Fibroblast of mammary gland (primary cell): ENCODE measurements around the gene STMN3.
"Not testable (repeated sequence)": the region's sequence is repeated elsewhere in the genome, so short reads cannot be mapped to it uniquely, and the experiment has no call there.

Experiments
- DNase-seq: peaks from one replicate; pipeline ENCODE4 v3.0.0-alpha.2; 2010; ENCODE audit warnings: low read depth
- H3K4me3 ChIP-seq: 2 replicates; pipeline ENCODE4 v1.5.1; 2011; ENCODE audit warnings: low read depth, mild to moderate bottlenecking, low read length, moderate library complexity; ENCODE audit not compliant: control insufficient read depth
- TF ChIP-seq, protein P1 (sequence below): conservative IDR thresholded peaks from 2 replicates; pipeline ENCODE4 v1.5.1; 2011; ENCODE audit warnings: low read depth, low read length, inconsistent platforms; ENCODE audit not compliant: control insufficient read depth, insufficient read depth

The STMN3 gene

DNA sequence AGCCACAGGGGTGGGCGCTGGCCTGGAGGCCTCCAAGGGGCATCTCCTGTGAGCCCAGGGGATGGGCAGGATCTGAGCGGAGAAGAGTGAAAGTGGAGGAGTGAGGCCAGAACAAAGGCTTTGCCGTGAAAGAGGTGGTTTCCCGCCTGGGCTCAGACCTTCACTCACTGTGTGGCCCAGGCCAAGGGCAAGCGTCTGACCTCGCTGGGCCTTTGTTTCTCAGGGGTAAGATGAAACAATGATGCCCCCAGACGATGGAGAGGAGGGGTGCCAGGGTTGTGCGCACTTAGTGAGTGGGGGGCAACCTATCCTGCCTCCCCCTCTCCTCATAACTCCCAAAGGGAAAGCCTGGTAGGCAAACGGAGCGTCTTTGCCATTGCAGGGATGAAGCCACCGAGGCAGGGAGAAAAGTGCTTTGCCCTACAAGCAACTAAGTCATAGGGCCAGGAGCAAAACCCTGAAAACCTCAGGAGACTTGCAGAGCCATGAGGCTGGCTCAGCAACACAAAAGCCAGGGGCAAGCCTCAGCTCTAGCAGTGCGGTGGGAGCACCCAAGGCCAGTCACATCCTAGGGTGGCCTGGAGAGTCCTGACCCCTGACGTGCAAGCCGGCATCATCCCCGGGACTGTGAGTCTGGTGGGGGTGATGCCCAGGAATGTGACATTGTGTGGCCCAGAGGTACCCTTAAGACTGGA lies 897 bp upstream of the STMN3 start:
- DNase-seq: no peak
- no peak overlapping the region for H3K4me3 ChIP-seq

DNA sequence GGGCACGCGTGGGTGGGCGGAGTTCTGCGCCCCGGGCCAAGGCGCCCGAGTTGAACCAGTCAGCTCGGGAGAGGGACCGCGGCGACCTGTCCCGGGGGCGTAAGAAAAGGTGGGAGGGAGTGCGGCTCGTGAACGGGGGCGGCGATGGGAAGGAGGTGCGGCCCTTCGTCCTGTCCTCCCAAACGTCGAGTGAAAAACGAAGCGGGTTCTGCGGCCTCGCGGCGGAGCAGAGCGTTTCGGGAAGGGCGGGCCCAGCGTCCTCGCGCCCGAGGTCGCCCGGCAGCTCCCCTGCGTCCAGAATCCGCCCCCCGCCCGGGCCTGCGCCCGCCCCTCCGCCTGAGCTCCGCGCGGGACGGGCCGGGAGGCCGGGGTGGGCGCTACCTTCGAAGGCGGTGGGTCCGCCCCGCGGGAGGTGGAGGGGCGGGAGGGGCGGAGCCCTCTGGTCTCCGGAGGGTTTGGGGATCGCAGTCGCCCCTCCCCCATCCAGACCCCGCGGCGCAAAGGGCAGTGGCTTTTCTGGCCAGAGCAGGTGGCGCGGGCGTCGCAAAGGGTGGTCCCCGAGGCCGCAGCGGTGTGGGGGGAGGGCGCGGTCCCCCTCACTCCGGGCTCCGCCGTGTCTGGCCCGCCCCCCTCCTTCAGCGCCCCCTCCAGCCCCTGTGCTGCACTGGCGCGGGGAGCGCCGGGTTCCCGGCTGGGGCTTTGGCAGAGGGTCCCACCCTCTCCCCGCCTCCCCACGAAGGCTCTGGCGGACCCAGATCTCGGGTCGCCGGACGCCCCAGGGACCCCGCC lies 838 bp downstream of the STMN3 start:
- peak overlapping the region; percentile 45 for H3K4me3 ChIP-seq
- DNase-seq: no peak
- TF ChIP-seq, protein P1, sequence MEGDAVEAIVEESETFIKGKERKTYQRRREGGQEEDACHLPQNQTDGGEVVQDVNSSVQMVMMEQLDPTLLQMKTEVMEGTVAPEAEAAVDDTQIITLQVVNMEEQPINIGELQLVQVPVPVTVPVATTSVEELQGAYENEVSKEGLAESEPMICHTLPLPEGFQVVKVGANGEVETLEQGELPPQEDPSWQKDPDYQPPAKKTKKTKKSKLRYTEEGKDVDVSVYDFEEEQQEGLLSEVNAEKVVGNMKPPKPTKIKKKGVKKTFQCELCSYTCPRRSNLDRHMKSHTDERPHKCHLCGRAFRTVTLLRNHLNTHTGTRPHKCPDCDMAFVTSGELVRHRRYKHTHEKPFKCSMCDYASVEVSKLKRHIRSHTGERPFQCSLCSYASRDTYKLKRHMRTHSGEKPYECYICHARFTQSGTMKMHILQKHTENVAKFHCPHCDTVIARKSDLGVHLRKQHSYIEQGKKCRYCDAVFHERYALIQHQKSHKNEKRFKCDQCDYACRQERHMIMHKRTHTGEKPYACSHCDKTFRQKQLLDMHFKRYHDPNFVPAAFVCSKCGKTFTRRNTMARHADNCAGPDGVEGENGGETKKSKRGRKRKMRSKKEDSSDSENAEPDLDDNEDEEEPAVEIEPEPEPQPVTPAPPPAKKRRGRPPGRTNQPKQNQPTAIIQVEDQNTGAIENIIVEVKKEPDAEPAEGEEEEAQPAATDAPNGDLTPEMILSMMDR: no peak

More for the DNA sequence above, 897 bp upstream of the STMN3 start:
- TF ChIP-seq, protein P1: no peak

DNA sequence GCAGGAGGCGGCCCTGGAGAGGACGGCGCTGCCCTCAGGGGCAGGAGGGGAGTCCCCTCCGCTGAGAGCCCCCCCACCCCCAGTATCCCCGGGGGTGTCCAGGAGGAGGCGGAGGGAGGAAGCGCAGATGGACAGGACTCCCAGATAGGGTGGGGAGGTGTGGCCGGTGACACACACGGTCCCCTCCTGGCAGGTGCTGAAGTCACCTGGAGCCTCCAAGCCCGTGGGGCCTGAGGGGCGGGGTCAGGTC lies 1.4 kb downstream of the STMN3 start:
- TF ChIP-seq, protein P1: no peak
- peak overlapping the region; percentile 45 for H3K4me3 ChIP-seq
- DNase-seq: no peak

DNA sequence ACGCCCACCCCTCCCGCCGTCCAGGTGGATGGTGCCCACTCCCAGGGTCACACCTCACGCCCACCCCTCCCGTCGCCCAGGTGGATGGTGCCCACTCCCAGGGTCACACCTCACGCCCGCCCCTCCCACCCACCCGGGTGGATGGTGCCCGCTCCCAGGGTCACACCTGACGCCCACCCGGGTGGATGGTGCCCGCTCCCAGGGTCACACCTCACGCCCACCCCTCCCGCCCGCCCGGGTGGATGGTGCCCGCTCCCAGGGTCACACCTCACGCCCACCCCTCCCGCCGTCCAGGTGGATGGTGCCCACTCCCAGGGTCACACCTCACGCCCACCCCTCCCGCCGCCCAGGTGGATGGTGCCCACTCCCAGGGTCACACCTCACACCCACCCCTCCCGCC lies 2.7 kb downstream of the STMN3 start:
- DNase-seq, H3K4me3 ChIP-seq: not testable (repeated sequence)

DNA sequence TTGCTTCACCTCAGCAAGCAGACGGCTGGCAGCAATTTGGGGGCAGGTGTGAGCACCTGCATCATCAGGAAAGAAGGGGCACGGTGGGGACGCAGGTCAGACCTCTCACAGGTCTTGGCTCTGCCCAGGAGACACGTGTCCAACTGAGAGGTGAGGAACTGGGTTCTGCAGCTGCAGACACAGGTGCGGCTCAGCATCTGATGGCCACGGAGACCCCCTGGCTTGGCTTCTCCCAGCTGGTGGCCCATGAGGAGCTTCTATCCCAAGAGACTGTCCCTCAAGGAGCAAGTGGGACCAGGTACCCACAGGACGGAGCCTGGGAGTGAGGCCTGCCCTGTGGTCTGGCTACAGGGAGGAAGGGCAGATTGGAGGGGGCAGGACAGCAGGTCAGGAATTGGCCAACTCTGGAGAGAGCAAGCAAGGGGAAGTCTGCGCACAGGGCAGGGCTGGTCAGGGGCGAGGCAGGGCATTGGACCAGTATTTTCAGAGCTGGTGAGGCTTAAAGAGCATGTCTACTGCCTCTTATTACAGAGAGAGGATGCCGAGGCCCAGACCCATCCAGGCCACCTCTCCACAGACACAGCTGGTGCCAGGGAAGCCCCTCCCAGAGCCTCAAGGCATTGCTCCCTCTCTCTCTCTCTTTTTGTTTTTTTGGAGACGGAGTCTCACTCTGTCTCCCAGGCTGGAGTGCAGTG lies 4.2 kb downstream of the STMN3 start:
- TF ChIP-seq, protein P1: no peak
- H3K4me3 ChIP-seq: no peak overlapping the region
- no peak for DNase-seq

DNA sequence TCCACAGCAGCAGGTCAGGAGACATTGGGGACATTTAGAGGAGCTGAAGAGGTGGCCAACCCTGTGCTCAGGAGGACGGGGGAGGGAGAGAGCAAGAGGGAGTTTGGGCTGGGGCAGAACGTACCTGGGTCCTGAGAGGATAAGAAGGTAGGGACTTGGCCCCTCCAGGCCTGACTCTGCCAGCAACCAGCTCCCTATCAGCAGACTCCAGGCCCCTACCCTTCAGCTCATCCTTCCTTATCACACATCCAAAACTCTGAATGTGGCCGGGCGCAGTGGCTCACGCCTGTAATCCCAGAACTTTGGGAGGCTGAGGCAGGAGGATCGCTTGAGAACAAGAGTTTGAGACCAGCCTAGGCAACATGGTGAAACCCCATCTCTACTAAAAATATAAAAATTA lies 5.0 kb downstream of the STMN3 start:
- no peak for DNase-seq
- TF ChIP-seq, protein P1: no peak
- H3K4me3 ChIP-seq: no peak overlapping the region

GRCh38 chr20:63645218-63645617 lies 8.0 kb downstream of the STMN3 start:
- H3K4me3 ChIP-seq: no peak overlapping the region
- TF ChIP-seq, protein P1: no peak
- DNase-seq: no peak
